Esophagus (tissue), 2 donors: ENCODE data around the gene KLRF1. TPM values are rescaled to one million over a fixed set of nuclear protein-coding genes. Genes with fewer than 3 reads are reported as not detected.

Experiments
- H3K27ac ChIP-seq, 2 donors: one replicate each; pipeline ENCODE4 v1.5.1; 2013; ENCODE audit warnings: low read depth in 2 of 2, mild to moderate bottlenecking in 2 of 2, inconsistent platforms in 1 of 2, low read length in 1 of 2, moderate library complexity in 1 of 2
- H3K27me3 ChIP-seq, 2 donors: one replicate each; pipeline ENCODE4 v1.6.1; 2013; ENCODE audit warnings: low read length in 2 of 2, control low read depth in 1 of 2, mild to moderate bottlenecking in 1 of 2; ENCODE audit not compliant: insufficient read depth in 2 of 2, control insufficient read depth in 1 of 2
- H3K36me3 ChIP-seq, 2 donors: one replicate each; pipeline ENCODE4 v1.6.1; 2013; ENCODE audit warnings: low read length in 1 of 2; ENCODE audit not compliant: control insufficient read depth in 2 of 2, insufficient read depth in 2 of 2
- H3K4me1 ChIP-seq, 2 donors: one replicate each; pipeline ENCODE4 v1.6.1; 2013; ENCODE audit warnings: low read length in 1 of 2; ENCODE audit not compliant: control insufficient read depth in 2 of 2, insufficient read depth in 2 of 2
- H3K4me3 ChIP-seq, 2 donors: one replicate each; pipeline ENCODE4 v1.5.1; 2013; ENCODE audit warnings: low read length in 2 of 2, mild to moderate bottlenecking in 2 of 2, low read depth in 1 of 2, moderate library complexity in 1 of 2
- H3K9me3 ChIP-seq, 2 donors: one replicate each; pipeline ENCODE4 v1.6.1; 2013; ENCODE audit warnings: mild to moderate bottlenecking in 2 of 2, low read depth in 1 of 2, low read length in 1 of 2, moderate library complexity in 1 of 2; ENCODE audit not compliant: control insufficient read depth in 2 of 2, insufficient read depth in 1 of 2
- WGBS, 2 donors: extraction: QIAGEN DNeasy Blood & Tissue Kit; methylation state at CpG; one replicate each; pipeline ENCODE4 v1.1.7; 2013; 5-methylcytosine and 5-hydroxymethylcytosine counted together
- polyA plus RNA-seq, 2 donors: library from polyadenylated mRNA; stranded (reverse); fragments of 200-250 nt; gene quantifications; one replicate each; pipeline ENCODE4 v1.2.3, GENCODE V29; 2013
- donor health status: healthy with polysubstance abuse.
- donor health status: Bipolar disorder and iron deficiency.

KLRF1 gene
- polyA plus RNA-seq, 2 donors = 0.48 to 1.2 TPM

DNA sequence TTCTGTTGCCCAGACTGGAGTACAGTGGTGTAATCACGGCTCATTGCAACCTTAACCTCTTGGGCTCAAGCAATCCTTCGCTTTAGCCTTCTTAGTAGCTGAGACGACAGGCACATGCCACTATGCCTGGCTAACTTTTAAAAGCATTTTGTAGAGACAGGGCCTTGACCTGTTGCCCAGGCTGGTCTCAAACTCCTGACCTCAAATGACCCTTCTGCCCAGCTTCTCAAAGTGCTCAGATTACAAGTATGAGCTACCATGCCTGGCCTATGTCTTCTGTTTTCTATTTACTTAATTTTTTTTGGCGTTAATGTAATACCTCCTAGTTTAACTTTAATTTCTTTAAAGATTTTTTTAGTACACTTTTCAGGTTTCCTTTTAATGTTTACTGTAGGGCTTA, 20.6 kb upstream of the KLRF1 start:
- no peak overlapping the region for H3K4me3 ChIP-seq
- WGBS, 2 donors = 87 to 89% methylated on average over 4 of the region's 4 CpGs
- H3K27me3 ChIP-seq = no peaks in the 10 kb centered on the region
- no peaks in the 10 kb centered on the region for H3K4me1 ChIP-seq
- H3K27ac ChIP-seq = no peak overlapping the region
- no peaks in the 10 kb centered on the region for H3K9me3 ChIP-seq
- no peaks in the 10 kb centered on the region for H3K36me3 ChIP-seq

GRCh38 chr12:9808504-9808903, 18.8 kb upstream of the KLRF1 start:
- H3K36me3 ChIP-seq = no peaks in the 10 kb centered on the region
- H3K4me1 ChIP-seq = no peaks in the 10 kb centered on the region
- 52 to 63% methylated on average over 3 of the region's 3 CpGs for WGBS, 2 donors
- H3K9me3 ChIP-seq = no peaks in the 10 kb centered on the region
- H3K4me3 ChIP-seq = no peak overlapping the region
- H3K27me3 ChIP-seq = no peaks in the 10 kb centered on the region
- H3K27ac ChIP-seq = no peak overlapping the region

- Histone ChIP-seq H3K27ac (no peak overlapping the region), H3K4me1 (no peaks in the 10 kb centered on the region), H3K9me3 (no peaks in the 10 kb centered on the region), H3K27me3 (no peaks in the 10 kb centered on the region), H3K4me3 (no peak overlapping the region), H3K36me3 (no peaks in the 10 kb centered on the region)
- 76 to 78% methylated on average over 4 of the region's 4 CpGs for WGBS, 2 donors
Measured at GRCh38 chr12:9809338-9809737, 17.9 kb upstream of the KLRF1 start.

- no peaks in the 10 kb centered on the region for H3K36me3 ChIP-seq
- H3K27ac ChIP-seq = no peak overlapping the region
- no peaks in the 10 kb centered on the region for H3K27me3 ChIP-seq
- no peak overlapping the region for H3K4me3 ChIP-seq
- H3K4me1 ChIP-seq = no peaks in the 10 kb centered on the region
- H3K9me3 ChIP-seq = no peaks in the 10 kb centered on the region
Measured at GRCh38 chr12:9809866-9810265, 17.4 kb upstream of the KLRF1 start.

GRCh38 chr12:9810671-9811070, 16.6 kb upstream of the KLRF1 start:
- H3K27me3 ChIP-seq = no peaks in the 10 kb centered on the region
- no peaks in the 10 kb centered on the region for H3K9me3 ChIP-seq
- no peak overlapping the region for H3K4me3 ChIP-seq
- no peak overlapping the region for H3K27ac ChIP-seq
- H3K36me3 ChIP-seq = no peaks in the 10 kb centered on the region
- 75 to 76% methylated on average over 2 of the region's 2 CpGs for WGBS, 2 donors
- no peaks in the 10 kb centered on the region for H3K4me1 ChIP-seq

- Histone ChIP-seq H3K27ac (no peak overlapping the region), H3K4me1 (no peaks in the 10 kb centered on the region), H3K4me3 (no peak overlapping the region), H3K9me3 (no peaks in the 10 kb centered on the region), H3K27me3 (no peaks in the 10 kb centered on the region), H3K36me3 (no peaks in the 10 kb centered on the region)
- 89 to 91% methylated on average over 5 of the region's 5 CpGs for WGBS, 2 donors
Measured at GRCh38 chr12:9811621-9812020, 15.7 kb upstream of the KLRF1 start.

DNA sequence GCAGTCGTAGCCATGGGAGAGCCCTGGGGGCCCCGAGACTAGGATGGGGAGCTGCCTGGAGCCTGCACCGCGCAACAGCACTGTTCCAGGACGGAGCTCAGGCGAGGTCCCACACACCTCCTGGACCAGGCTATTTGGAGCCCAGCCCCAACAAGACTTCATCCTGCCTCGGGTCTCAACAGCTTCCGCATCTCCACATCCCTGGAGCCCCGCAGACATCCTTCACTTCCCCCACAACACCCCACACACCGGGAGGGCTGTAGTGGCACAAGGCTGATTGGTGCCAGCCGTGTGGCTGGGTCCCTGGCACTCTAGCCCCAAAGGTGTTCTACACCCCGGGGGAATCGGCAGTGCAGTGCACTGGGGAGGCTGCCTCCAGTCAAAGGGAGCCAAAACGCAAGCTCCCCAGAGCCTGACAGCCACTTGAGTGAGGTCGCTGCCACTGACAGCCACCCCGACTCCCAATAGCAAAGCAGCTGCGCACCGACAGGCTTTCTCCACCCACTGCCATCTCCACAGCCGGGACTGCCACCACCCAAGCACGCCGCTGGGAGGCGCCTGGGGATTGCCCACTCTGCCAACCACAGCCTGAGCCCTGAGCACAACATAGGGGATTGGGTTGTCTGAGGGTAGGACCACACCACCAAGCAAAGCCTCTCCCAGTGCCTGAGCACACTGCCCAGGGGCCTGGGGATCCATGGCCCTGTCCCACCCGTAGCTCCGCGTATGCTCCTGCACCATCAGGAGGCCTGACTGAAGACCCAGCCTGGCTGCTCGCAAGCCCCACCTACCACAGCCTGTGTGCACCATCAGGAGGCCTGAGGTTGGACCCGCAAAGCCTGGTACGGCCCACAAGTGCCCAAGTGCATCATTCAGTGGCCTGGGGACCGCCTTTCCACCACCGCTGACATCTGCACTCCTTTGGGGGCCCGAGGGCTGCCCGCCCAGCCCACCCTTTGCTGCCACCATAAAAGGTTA, 13.2 kb upstream of the KLRF1 start:
- Histone ChIP-seq H3K27me3 (no peaks in the 10 kb centered on the region), H3K9me3 (no peaks in the 10 kb centered on the region), H3K27ac (no peak overlapping the region), H3K4me1 (no peaks in the 10 kb centered on the region), H3K36me3 (no peaks in the 10 kb centered on the region), H3K4me3 (peak overlapping the region; percentile 11 to 26)
- 38 to 42% methylated on average over 32 of the region's 32 CpGs for WGBS, 2 donors

DNA sequence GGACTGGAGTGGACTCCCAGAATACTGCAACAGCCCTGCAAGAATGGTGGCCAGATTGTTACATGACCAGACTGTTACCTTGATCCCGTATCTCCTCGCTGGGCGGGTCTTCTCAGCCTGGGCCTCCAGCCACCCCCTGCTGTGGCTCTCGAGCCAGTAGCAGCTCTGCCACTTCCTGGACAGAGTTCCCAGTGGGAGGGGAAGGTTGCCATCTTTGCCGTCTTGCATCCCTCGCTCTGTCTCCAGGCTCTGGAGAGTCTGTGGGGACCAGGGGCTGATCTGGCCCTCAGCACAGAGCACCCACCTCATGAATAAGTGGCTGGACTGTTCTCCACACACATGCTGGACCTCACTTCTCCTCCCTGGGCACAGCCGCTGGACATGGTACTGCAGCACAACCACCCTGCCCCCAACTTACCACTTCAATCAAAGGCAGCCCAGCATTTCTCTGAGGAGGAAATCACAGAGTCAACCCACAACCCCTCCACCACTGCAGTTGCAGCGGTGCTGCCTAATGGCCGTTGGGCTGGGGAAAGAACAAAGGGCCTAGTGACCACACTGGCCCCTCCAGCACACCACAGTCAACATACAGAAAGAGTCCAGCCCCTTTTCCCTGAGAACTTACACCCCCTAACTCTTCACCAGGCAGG, 6.9 kb upstream of the KLRF1 start:
- no peak overlapping the region for H3K4me3 ChIP-seq
- H3K36me3 ChIP-seq = no peaks in the 10 kb centered on the region
- H3K9me3 ChIP-seq = no peaks in the 10 kb centered on the region
- H3K27me3 ChIP-seq = no peaks in the 10 kb centered on the region
- WGBS, 2 donors = 89% methylated on average over 9 of the region's 9 CpGs
- H3K4me1 ChIP-seq = no peaks in the 10 kb centered on the region
- no peak overlapping the region for H3K27ac ChIP-seq

- H3K4me3 ChIP-seq = no peak overlapping the region
- H3K27me3 ChIP-seq = no peaks in the 10 kb centered on the region
- no peaks in the 10 kb centered on the region for H3K9me3 ChIP-seq
- no peaks in the 10 kb centered on the region for H3K4me1 ChIP-seq
- no peaks in the 10 kb centered on the region for H3K36me3 ChIP-seq
- H3K27ac ChIP-seq = no peak overlapping the region
- WGBS, 2 donors = 68 to 81% methylated on average over 3 of the region's 3 CpGs
Measured at GRCh38 chr12:9829483-9829882, 2.2 kb downstream of the KLRF1 start.
